ENCODE results near the gene SCLT1.

SCLT1 gene

GRCh38 chr4:128946916-128947315 lies 146.4 kb downstream of the SCLT1 start:
- TF ChIP-seq EZH2 (optimal IDR thresholded peaks at IDR 0.05; ENCODE audit: low read depth, low read length): no peak
- TF ChIP-seq EZH2phosphoT487 (IDR thresholded peaks at IDR 0.05; ENCODE audit: low read length): no peak
- no peak for TF ChIP-seq CTCF (IDR thresholded peaks at IDR 0.05; ENCODE audit: low read length)
- Histone ChIP-seq H2AFZ (ENCODE audit: low read length) (no peak overlapping the region), H3K9me2 (replicated peaks; ENCODE audit: insufficient read depth, low read length) (no peaks in the 10 kb centered on the region), H4K20me1 (ENCODE audit: insufficient read depth, low read length) (no peaks in the 10 kb centered on the region), H3F3A (ENCODE audit: insufficient read depth, low read length) (no peaks in the 10 kb centered on the region), H3K4me1 (ENCODE audit: low read length) (no peaks in the 10 kb centered on the region), H3K27me3 (replicated peaks; ENCODE audit: insufficient read depth, low read length) (no peaks in the 10 kb centered on the region), H3K36me3 (replicated peaks; ENCODE audit: insufficient read depth, low read length) (peaks cover 3% of the 10 kb centered on the region; the same call in 1 of the 2 replicates), H3K9ac (ENCODE audit: low read length) (no peak overlapping the region), H3K79me2 (ENCODE audit: low read length) (no peaks in the 10 kb centered on the region), H3K4me3 (ENCODE audit: low read length) (no peak overlapping the region), H3K9me3 (replicated peaks; ENCODE audit: insufficient read depth, low read length) (no peaks in the 10 kb centered on the region), H3K27ac (ENCODE audit: low read length) (no peak overlapping the region), H3K4me2 (ENCODE audit: low read depth, low read length) (no peak overlapping the region)
- DNase-seq: no peak

GRCh38 chr4:128942607-128943006 lies 150.7 kb downstream of the SCLT1 start:
- Histone ChIP-seq H3K79me2 (ENCODE audit: low read length) (no peaks in the 10 kb centered on the region), H3F3A (ENCODE audit: insufficient read depth, low read length) (no peaks in the 10 kb centered on the region), H3K9ac (ENCODE audit: low read length) (no peak overlapping the region), H2AFZ (ENCODE audit: low read length) (no peak overlapping the region), H3K4me2 (ENCODE audit: low read depth, low read length) (no peak overlapping the region), H3K4me1 (ENCODE audit: low read length) (no peaks in the 10 kb centered on the region), H3K4me3 (ENCODE audit: low read length) (no peak overlapping the region), H3K36me3 (replicated peaks; ENCODE audit: insufficient read depth, low read length) (peaks cover 3% of the 10 kb centered on the region; the same call in 1 of the 2 replicates), H3K9me2 (replicated peaks; ENCODE audit: insufficient read depth, low read length) (no peaks in the 10 kb centered on the region), H4K20me1 (ENCODE audit: insufficient read depth, low read length) (no peaks in the 10 kb centered on the region), H3K27ac (ENCODE audit: low read length) (no peak overlapping the region), H3K27me3 (replicated peaks; ENCODE audit: insufficient read depth, low read length) (no peaks in the 10 kb centered on the region), H3K9me3 (replicated peaks; ENCODE audit: insufficient read depth, low read length) (no peaks in the 10 kb centered on the region)
- DNase-seq: no peak
- TF ChIP-seq CTCF (IDR thresholded peaks at IDR 0.05; ENCODE audit: low read length): no peak
- TF ChIP-seq EZH2 (optimal IDR thresholded peaks at IDR 0.05; ENCODE audit: low read depth, low read length): no peak
- no peak for TF ChIP-seq EZH2phosphoT487 (IDR thresholded peaks at IDR 0.05; ENCODE audit: low read length)

GRCh38 chr4:128940971-128941370 lies 152.4 kb downstream of the SCLT1 start:
- Histone ChIP-seq H3K4me3 (ENCODE audit: low read length) (no peak overlapping the region), H2AFZ (ENCODE audit: low read length) (no peak overlapping the region), H4K20me1 (ENCODE audit: insufficient read depth, low read length) (no peaks in the 10 kb centered on the region), H3K79me2 (ENCODE audit: low read length) (no peaks in the 10 kb centered on the region), H3K9me2 (replicated peaks; ENCODE audit: insufficient read depth, low read length) (no peaks in the 10 kb centered on the region), H3K27me3 (replicated peaks; ENCODE audit: insufficient read depth, low read length) (no peaks in the 10 kb centered on the region), H3K9me3 (replicated peaks; ENCODE audit: insufficient read depth, low read length) (no peaks in the 10 kb centered on the region), H3K27ac (ENCODE audit: low read length) (no peak overlapping the region), H3K9ac (ENCODE audit: low read length) (no peak overlapping the region), H3F3A (ENCODE audit: insufficient read depth, low read length) (no peaks in the 10 kb centered on the region), H3K4me2 (ENCODE audit: low read depth, low read length) (no peak overlapping the region), H3K4me1 (ENCODE audit: low read length) (no peaks in the 10 kb centered on the region), H3K36me3 (replicated peaks; ENCODE audit: insufficient read depth, low read length) (peaks cover 3% of the 10 kb centered on the region; the same call in 1 of the 2 replicates)
- no peak for TF ChIP-seq EZH2 (optimal IDR thresholded peaks at IDR 0.05; ENCODE audit: low read depth, low read length)
- TF ChIP-seq EZH2phosphoT487 (IDR thresholded peaks at IDR 0.05; ENCODE audit: low read length): no peak
- no peak for TF ChIP-seq CTCF (IDR thresholded peaks at IDR 0.05; ENCODE audit: low read length)
- no peak for DNase-seq
